GM12878 (cell line): Measurements from ENCODE around the gene PPP1R27.

Experiments used
- CEBPB ChIP-seq, 2 experiments: fragments of 150-350 bp in 1 of 2; IDR thresholded peaks; 2 replicates each; pipeline ENCODE4 v1.6.1; 2012 to 2014; ENCODE audit warnings: low read depth in 2 of 2, low read length in 2 of 2, borderline replicate concordance in 1 of 2, inconsistent platforms in 1 of 2
- EP300 ChIP-seq, 2 experiments: fragments of 150-350 bp in 1 of 2; IDR thresholded peaks; 2 replicates each; pipeline ENCODE4 v1.6.1; 2011 to 2012; ENCODE audit warnings: low read depth in 2 of 2, low read length in 2 of 2, borderline replicate concordance in 1 of 2, improper control_type of control experiment in 1 of 2, inconsistent platforms in 1 of 2; ENCODE audit not compliant: control insufficient read depth in 1 of 2
- ESRRA ChIP-seq: IDR thresholded peaks from 2 replicates; pipeline ENCODE4 v1.6.1; 2012; ENCODE audit warnings: mild to moderate bottlenecking, low read length, improper control_type of control experiment
- POLR2A ChIP-seq: IDR thresholded peaks from 2 replicates; pipeline ENCODE4 v1.6.1; 2011; ENCODE audit warnings: low read depth, mild to moderate bottlenecking, low read length
- POLR2AphosphoS5 ChIP-seq: IDR thresholded peaks from 2 replicates; pipeline ENCODE4 v1.6.1; 2011; ENCODE audit warnings: mild to moderate bottlenecking, low read length, inconsistent platforms
- RAD51 ChIP-seq: fragments of 450-650 bp; IDR thresholded peaks from 2 replicates; pipeline ENCODE4 v1.6.1; 2016; ENCODE audit warnings: moderate library complexity, mild to moderate bottlenecking, inconsistent platforms
- SMC3 ChIP-seq: IDR thresholded peaks from 2 replicates; pipeline ENCODE4 v1.6.1; 2011; ENCODE audit warnings: low read length, improper control_type of control experiment, borderline replicate concordance
- ZNF274 ChIP-seq: IDR thresholded peaks from one replicate; pipeline ENCODE4 v1.8.0; 2011; ENCODE audit not compliant: insufficient read length, insufficient read depth
- TF ChIP-seq, protein P1 (sequence below), 3 experiments: IDR thresholded peaks in 2 of 3; conservative IDR thresholded peaks in 1 of 3; 2 replicates each; pipeline ENCODE4 v1.5.1; 2011; ENCODE audit warnings: low read depth in 3 of 3, low read length in 3 of 3, mild to moderate bottlenecking in 3 of 3, control low read depth in 2 of 3, moderate library complexity in 2 of 3, inconsistent platforms in 1 of 3, mixed read lengths in 1 of 3; ENCODE audit not compliant: control insufficient read depth in 2 of 3, insufficient read depth in 1 of 3; ENCODE audit errors: extremely low read depth in 1 of 3
- TF ChIP-seq, protein P2 (sequence below): fragments of 450-650 bp; IDR thresholded peaks from 2 replicates; pipeline ENCODE4 v1.6.1; 2017; ENCODE audit warnings: mild to moderate bottlenecking, moderate library complexity

DNA sequence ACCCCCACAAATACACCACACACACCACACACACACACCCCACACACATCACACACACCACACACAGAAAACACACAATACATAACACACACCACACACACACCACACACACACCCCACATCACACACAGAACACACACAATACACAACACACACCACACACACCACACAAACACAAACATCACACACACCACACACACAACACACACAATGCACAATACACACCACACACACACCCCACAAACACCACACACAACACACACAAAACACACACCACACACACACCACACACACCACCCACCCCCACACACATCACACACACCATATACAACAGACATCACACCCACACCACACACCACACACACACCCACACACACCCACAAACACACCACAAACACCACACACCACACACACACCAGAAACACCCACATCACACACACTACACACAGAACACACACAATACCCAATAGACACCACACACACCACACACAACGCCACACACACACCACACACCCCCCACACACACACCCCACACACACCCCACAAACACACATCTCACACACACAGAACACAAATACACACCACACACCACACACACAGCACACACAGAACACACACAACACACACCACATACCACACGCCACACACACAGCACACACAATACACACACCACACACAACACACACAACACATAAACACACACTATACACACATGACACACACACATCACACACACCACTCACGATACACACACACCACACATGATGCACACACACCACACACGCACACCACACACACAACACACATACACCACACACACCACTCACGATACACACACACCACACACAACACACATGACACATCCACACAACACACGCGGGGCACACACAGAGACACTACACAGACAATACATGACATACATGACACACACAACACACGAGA, 41.9 kb downstream of the PPP1R27 start:
- TF ChIP-seq SMC3: no peak
- no peak for TF ChIP-seq CEBPB (IDR thresholded peaks at IDR 0.05; ENCODE audit: borderline replicate concordance in 1 of 2, low read depth in 2 of 2, low read length in 2 of 2)
- TF ChIP-seq, protein P1, sequence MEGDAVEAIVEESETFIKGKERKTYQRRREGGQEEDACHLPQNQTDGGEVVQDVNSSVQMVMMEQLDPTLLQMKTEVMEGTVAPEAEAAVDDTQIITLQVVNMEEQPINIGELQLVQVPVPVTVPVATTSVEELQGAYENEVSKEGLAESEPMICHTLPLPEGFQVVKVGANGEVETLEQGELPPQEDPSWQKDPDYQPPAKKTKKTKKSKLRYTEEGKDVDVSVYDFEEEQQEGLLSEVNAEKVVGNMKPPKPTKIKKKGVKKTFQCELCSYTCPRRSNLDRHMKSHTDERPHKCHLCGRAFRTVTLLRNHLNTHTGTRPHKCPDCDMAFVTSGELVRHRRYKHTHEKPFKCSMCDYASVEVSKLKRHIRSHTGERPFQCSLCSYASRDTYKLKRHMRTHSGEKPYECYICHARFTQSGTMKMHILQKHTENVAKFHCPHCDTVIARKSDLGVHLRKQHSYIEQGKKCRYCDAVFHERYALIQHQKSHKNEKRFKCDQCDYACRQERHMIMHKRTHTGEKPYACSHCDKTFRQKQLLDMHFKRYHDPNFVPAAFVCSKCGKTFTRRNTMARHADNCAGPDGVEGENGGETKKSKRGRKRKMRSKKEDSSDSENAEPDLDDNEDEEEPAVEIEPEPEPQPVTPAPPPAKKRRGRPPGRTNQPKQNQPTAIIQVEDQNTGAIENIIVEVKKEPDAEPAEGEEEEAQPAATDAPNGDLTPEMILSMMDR (IDR thresholded peaks at IDR 0.05 in 2 of 3, conservative IDR thresholded peaks at IDR 0.05 in 1 of 3; ENCODE audit: control insufficient read depth in 2 of 3, extremely low read depth in 1 of 3, insufficient read depth in 1 of 3, low read depth in 3 of 3, low read length in 3 of 3): no peak
- no peak for TF ChIP-seq POLR2A
- no peak for TF ChIP-seq ESRRA
- no peak for TF ChIP-seq EP300 (IDR thresholded peaks at IDR 0.05; ENCODE audit: borderline replicate concordance in 1 of 2, control insufficient read depth in 1 of 2, low read depth in 2 of 2, low read length in 2 of 2)
- TF ChIP-seq, protein P2, sequence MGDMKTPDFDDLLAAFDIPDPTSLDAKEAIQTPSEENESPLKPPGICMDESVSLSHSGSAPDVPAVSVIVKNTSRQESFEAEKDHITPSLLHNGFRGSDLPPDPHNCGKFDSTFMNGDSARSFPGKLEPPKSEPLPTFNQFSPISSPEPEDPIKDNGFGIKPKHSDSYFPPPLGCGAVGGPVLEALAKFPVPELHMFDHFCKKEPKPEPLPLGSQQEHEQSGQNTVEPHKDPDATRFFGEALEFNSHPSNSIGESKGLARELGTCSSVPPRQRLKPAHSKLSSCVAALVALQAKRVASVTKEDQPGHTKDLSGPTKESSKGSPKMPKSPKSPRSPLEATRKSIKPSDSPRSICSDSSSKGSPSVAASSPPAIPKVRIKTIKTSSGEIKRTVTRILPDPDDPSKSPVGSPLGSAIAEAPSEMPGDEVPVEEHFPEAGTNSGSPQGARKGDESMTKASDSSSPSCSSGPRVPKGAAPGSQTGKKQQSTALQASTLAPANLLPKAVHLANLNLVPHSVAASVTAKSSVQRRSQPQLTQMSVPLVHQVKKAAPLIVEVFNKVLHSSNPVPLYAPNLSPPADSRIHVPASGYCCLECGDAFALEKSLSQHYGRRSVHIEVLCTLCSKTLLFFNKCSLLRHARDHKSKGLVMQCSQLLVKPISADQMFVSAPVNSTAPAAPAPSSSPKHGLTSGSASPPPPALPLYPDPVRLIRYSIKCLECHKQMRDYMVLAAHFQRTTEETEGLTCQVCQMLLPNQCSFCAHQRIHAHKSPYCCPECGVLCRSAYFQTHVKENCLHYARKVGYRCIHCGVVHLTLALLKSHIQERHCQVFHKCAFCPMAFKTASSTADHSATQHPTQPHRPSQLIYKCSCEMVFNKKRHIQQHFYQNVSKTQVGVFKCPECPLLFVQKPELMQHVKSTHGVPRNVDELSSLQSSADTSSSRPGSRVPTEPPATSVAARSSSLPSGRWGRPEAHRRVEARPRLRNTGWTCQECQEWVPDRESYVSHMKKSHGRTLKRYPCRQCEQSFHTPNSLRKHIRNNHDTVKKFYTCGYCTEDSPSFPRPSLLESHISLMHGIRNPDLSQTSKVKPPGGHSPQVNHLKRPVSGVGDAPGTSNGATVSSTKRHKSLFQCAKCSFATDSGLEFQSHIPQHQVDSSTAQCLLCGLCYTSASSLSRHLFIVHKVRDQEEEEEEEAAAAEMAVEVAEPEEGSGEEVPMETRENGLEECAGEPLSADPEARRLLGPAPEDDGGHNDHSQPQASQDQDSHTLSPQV: no peak
- TF ChIP-seq POLR2AphosphoS5: no peak
- TF ChIP-seq RAD51: no peak
- TF ChIP-seq ZNF274: no peak
